ENCODE measurements around the gene CD248. TPM values are rescaled to one million over a fixed set of nuclear protein-coding genes. Genes with fewer than 3 reads are reported as not detected.

CD248 gene
- polyA plus RNA-seq, 1 experiment, result 180 TPM

- H3K36me3 ChIP-seq (ENCODE audit: control insufficient read depth, insufficient read depth, low read length), result peaks cover 25% of the 10 kb centered on the region
- no peak for DNase-seq (ENCODE audit: low read depth)
- CTCF ChIA-PET, result interaction anchor here (2.1 to 8.7 kb wide), 4 partner anchors 8 to 53 kb away, joined by 9 to 201 read pairs (median 17); partner anchors contain the start of gene CD248
- TF ChIP-seq, protein P1, sequence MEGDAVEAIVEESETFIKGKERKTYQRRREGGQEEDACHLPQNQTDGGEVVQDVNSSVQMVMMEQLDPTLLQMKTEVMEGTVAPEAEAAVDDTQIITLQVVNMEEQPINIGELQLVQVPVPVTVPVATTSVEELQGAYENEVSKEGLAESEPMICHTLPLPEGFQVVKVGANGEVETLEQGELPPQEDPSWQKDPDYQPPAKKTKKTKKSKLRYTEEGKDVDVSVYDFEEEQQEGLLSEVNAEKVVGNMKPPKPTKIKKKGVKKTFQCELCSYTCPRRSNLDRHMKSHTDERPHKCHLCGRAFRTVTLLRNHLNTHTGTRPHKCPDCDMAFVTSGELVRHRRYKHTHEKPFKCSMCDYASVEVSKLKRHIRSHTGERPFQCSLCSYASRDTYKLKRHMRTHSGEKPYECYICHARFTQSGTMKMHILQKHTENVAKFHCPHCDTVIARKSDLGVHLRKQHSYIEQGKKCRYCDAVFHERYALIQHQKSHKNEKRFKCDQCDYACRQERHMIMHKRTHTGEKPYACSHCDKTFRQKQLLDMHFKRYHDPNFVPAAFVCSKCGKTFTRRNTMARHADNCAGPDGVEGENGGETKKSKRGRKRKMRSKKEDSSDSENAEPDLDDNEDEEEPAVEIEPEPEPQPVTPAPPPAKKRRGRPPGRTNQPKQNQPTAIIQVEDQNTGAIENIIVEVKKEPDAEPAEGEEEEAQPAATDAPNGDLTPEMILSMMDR (IDR thresholded peaks at IDR 0.05; ENCODE audit: insufficient read depth, low read depth, low read length), result no peak
- H3K4me3 ChIP-seq (ENCODE audit: low read depth, low read length), result no peak overlapping the region
- POLR2A ChIA-PET, result no interaction called here
- no peaks in the 10 kb centered on the region for H3K27me3 ChIP-seq (ENCODE audit: control insufficient read depth, insufficient read depth, low read length)
These were observed 16.5 kb upstream of the CD248 start for GRCh38 chr11:66333220-66333877.

DNA sequence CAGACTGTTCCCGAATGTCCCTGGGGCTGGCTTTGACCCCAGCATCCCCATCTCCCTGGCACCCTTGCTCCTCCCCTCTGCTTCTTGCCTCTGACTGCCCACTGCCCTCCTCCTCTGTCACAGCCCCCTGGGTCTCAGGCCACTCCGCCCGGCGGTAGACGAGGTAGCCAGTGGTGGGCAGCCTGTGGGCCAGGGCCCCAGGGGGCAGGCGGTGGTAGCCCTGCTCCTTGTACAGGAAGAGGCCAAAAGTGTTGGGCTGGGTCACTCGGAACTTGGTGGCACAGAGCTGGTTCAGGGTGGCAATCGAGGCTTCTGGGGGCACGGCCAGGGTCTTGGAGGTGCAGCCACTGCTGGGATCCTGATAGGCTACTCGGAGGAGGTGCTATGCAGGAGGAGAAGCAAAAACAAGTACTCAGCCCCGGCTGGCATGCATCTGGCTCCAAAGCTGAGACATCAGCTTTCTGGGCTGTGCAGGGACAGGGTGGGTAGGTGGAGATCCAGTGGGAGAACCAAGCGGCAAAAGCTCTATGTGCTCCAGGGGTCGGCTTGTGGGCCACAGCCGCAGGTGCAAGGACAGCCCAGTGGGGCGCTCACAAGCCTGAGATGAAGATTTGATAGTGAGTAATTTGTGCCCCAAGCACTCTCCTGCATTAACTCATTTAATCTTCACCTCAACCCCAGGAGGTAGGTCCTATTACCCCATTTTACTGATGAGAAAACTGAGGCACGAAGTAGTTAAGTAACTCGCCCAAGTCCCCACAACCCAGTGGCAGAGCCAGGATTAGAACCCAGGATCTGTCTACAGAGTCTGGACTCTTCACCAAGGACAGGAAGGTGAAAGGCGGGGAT lies 15.8 kb upstream of the CD248 start:
- Histone ChIP-seq H3K27me3 (ENCODE audit: control insufficient read depth, insufficient read depth, low read length) (no peaks in the 10 kb centered on the region), H3K4me3 (ENCODE audit: low read depth, low read length) (no peak overlapping the region), H3K36me3 (ENCODE audit: control insufficient read depth, insufficient read depth, low read length) (peaks cover 24% of the 10 kb centered on the region)
- ChIA-PET CTCF (interaction anchor here (0.9 to 8.7 kb wide), 4 partner anchors 15 to 54 kb away, joined by 3 to 201 read pairs (median 22); partner anchors contain the start of gene CD248), POLR2A (no interaction called here)
- TF ChIP-seq, protein P1 (IDR thresholded peaks at IDR 0.05; ENCODE audit: insufficient read depth, low read depth, low read length), result no peak
- no peak for DNase-seq (ENCODE audit: low read depth)

DNA sequence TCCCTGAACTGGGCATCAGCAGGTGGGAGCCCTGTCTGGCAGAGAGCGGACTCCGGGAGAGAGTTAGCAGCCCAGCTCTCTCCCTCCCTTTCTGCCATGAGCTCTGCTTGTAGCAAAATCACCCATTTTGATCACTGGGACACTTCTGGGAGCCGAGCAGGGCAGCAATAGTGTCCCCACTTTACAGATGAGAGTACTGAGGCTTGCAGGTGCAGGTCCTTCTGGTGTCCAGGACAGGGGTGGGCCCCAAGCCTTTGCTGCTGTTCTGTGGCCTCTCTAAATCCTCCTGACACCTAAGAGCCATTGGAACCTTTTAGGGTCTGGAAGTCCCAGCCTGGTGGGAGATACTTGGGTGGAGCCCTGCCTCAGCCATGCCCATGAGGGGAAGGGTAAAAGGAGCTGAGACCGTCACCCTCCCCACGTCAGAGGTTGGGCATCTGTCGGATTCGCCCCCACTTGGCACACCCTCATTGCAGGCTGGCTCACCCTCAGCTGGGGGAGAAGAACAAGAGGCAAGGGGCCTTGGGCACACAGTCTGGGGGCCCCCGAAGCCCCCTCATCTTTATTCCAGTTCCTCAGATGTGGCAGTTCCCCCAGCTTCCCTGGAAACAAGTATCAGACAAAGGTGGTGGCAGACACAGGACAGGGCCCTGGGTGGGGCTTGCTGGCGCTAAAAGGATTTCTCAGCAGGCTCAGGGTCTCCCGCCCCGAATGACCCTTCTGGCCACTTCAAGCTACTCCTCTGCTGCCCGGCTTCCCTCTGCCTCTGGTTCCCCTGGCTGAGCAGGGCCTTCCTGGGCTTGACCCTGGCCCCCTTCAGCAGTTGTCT lies 14.9 kb upstream of the CD248 start:
- POLR2A ChIA-PET, result no interaction called here
- Histone ChIP-seq H3K4me3 (ENCODE audit: low read depth, low read length) (no peak overlapping the region), H3K36me3 (ENCODE audit: control insufficient read depth, insufficient read depth, low read length) (peaks cover 24% of the 10 kb centered on the region), H3K27me3 (ENCODE audit: control insufficient read depth, insufficient read depth, low read length) (no peaks in the 10 kb centered on the region)
- no peak for DNase-seq (ENCODE audit: low read depth)
- TF ChIP-seq, protein P1 (IDR thresholded peaks at IDR 0.05; ENCODE audit: insufficient read depth, low read depth, low read length), result no peak
- CTCF ChIA-PET, result interaction anchor here (0.9 to 8.7 kb wide), 3 partner anchors 14 to 54 kb away, joined by 3 to 201 read pairs (median 28); partner anchors contain the start of gene CD248

DNA sequence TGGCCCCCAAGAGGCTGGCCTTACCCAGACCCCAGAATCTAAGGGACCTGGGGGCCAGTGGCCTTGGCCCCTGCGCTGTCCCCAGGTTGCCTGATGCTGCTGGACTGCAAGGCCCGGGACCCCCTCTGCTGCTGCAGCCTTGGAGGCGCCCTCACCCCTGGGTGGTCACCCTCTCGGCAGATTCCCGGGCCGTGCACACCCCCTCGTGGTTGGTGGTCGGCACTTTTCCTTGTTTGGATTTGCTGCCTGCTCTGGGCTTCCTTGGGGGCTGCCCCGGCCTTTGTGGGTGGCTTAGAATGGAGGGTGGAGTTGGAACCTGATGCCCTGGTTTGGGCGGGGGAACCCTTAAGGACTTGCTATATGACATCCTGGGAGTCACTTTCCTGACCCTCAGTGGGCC lies 14.1 kb upstream of the CD248 start:
- no peaks in the 10 kb centered on the region for H3K27me3 ChIP-seq (ENCODE audit: control insufficient read depth, insufficient read depth, low read length)
- CTCF ChIA-PET, result interaction anchor here (1.4 to 8.7 kb wide), 3 partner anchors 13 to 55 kb away, joined by 7 to 201 read pairs (median 28); partner anchors contain the start of gene CD248
- TF ChIP-seq, protein P1 (IDR thresholded peaks at IDR 0.05; ENCODE audit: insufficient read depth, low read depth, low read length), result no peak
- DNase-seq (ENCODE audit: low read depth), result no peak
- POLR2A ChIA-PET, result no interaction called here
- H3K36me3 ChIP-seq (ENCODE audit: control insufficient read depth, insufficient read depth, low read length), result peaks cover 24% of the 10 kb centered on the region
- H3K4me3 ChIP-seq (ENCODE audit: low read depth, low read length), result no peak overlapping the region
